ENCODE data around the gene CDK4.

The CDK4 gene

DNA sequence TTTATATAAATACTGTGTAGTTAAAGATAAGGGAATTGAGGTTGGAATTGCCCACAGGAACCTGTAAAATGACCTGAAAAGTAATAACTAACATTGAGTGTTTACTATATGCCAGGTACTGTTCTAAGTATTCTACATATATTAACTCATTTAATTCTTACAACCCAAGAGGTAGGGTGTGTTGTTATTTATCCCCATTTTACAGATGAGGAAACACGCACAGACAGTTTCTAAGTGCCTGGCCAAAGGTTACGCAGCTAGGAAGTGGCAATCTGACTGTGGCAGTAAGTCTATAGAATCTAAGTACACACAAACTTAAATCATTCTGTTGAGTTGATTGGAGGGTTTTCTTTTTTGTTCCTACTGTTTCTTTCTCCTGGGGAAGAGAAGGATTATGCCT, 8.3 kb downstream of the CDK4 start:
- Histone ChIP-seq H4K20me1 (ENCODE audit: insufficient read depth, low read length) (no peaks in the 10 kb centered on the region), H3K9me3 (ENCODE audit: low read length) (no peaks in the 10 kb centered on the region), H2AFZ (ENCODE audit: low read length) (peak overlapping the region; percentile 5; the same call in 1 of the 2 replicates), H3K79me2 (ENCODE audit: insufficient read depth, low read length) (no peaks in the 10 kb centered on the region), H3K27me3 (ENCODE audit: insufficient read depth, low read length) (no peaks in the 10 kb centered on the region), H3F3A (ENCODE audit: insufficient read depth, low read length) (no peaks in the 10 kb centered on the region; the same call in 1 of the 2 replicates), H3K36me3 (ENCODE audit: insufficient read depth, low read length) (peaks cover 28% of the 10 kb centered on the region), H3K4me1 (ENCODE audit: insufficient read depth, low read length, severe bottlenecking) (peaks cover 57% of the 10 kb centered on the region), H3K4me3 (ENCODE audit: low read depth, low read length, poor library complexity, severe bottlenecking) (peak overlapping the region; percentile 72), H3K27ac (ENCODE audit: low read depth, low read length, poor library complexity, severe bottlenecking) (peak overlapping the region; percentile 64), H3K9me2 (ENCODE audit: low read depth, low read length) (no peaks in the 10 kb centered on the region), H3K4me2 (ENCODE audit: low read length) (peak overlapping the region; percentile 79), H3K9ac (ENCODE audit: low read length) (peak overlapping the region; percentile 83)
- TF ChIP-seq, protein P1, sequence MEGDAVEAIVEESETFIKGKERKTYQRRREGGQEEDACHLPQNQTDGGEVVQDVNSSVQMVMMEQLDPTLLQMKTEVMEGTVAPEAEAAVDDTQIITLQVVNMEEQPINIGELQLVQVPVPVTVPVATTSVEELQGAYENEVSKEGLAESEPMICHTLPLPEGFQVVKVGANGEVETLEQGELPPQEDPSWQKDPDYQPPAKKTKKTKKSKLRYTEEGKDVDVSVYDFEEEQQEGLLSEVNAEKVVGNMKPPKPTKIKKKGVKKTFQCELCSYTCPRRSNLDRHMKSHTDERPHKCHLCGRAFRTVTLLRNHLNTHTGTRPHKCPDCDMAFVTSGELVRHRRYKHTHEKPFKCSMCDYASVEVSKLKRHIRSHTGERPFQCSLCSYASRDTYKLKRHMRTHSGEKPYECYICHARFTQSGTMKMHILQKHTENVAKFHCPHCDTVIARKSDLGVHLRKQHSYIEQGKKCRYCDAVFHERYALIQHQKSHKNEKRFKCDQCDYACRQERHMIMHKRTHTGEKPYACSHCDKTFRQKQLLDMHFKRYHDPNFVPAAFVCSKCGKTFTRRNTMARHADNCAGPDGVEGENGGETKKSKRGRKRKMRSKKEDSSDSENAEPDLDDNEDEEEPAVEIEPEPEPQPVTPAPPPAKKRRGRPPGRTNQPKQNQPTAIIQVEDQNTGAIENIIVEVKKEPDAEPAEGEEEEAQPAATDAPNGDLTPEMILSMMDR (IDR thresholded peaks at IDR 0.05; ENCODE audit: low read length) = no peak
- TF ChIP-seq EZH2 (IDR thresholded peaks at IDR 0.05; ENCODE audit: borderline replicate concordance, low read length) = no peak

DNA sequence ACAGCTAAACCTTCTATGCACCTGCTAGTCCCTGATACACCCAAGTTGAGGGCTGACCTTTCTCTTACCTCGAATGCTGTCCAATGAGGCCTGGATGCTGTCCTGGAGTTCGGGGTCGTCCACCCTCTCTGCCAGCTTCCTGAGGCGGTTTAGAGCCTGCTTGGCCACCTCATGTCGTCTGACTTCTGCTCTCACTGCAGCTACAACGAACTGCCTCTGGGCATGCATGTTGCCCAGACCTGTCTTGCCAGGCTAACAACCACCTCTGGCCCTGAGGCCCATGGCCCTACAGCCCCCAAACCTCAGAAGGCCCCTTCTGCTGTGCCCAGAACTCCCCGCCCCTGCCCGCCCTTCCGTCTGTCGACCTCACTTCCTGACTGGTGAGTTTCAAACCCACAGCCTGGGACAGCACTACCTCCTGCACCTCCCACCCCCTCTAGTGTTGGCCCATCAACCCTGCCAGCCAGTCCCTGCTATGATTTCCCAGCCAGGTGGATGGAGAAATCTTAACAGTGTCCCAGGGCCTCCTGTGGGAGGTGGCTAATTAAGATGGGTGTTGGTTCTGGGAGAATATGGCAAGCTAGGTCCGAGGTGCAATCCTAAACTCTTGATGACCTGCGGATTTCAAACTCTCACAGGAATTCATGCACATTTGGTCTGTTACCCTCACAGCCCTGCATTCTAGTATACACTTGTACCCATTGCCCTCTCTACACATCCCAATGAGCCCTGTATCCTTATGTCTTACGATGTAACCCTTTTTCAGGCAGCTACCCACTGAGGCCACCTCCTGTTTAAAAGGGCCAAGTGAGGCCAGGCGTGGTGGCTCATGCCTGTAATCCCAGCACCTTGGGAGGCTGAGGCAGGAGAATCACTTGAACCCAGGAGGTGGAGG, 10.0 kb downstream of the CDK4 start:
- Histone ChIP-seq H3K27me3 (ENCODE audit: insufficient read depth, low read length) (no peaks in the 10 kb centered on the region), H2AFZ (ENCODE audit: low read length) (no peak overlapping the region)

DNA sequence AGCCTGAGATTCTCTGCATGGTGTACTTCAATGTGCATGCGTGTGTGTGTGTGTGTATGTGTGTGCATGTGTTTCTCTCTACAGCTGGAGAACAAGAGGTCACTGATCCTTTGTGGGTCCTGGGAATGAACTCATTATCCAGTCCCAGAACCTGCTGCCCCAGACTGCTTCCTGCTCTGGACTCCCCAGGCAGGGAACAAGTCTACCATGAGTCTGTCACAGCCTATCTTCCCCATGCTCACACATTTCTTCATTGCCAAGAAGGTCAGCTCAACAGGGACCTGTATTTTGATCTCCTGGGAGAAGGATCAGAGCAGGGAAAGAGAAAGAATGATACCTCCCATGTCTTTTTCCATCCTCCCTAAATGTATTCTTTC, 10.7 kb downstream of the CDK4 start:
- H3K27ac ChIP-seq (ENCODE audit: low read depth, low read length, poor library complexity, severe bottlenecking) = peak overlapping the region; percentile 56
- no peaks in the 10 kb centered on the region for H3K9me2 ChIP-seq (ENCODE audit: low read depth, low read length)
- no peaks in the 10 kb centered on the region; the same call in 1 of the 2 replicates for H3F3A ChIP-seq (ENCODE audit: insufficient read depth, low read length)
- H3K4me3 ChIP-seq (ENCODE audit: low read depth, low read length, poor library complexity, severe bottlenecking) = peak overlapping the region; percentile 74
- H3K79me2 ChIP-seq (ENCODE audit: insufficient read depth, low read length) = no peaks in the 10 kb centered on the region
- H3K27me3 ChIP-seq (ENCODE audit: insufficient read depth, low read length) = no peaks in the 10 kb centered on the region
- H4K20me1 ChIP-seq (ENCODE audit: insufficient read depth, low read length) = no peaks in the 10 kb centered on the region
- peaks cover 57% of the 10 kb centered on the region for H3K4me1 ChIP-seq (ENCODE audit: insufficient read depth, low read length, severe bottlenecking)
- peak overlapping the region; percentile 71 for H3K9ac ChIP-seq (ENCODE audit: low read length)
- TF ChIP-seq, protein P1 (IDR thresholded peaks at IDR 0.05; ENCODE audit: low read length) = no peak
- no peak for TF ChIP-seq EZH2 (IDR thresholded peaks at IDR 0.05; ENCODE audit: borderline replicate concordance, low read length)
- H3K36me3 ChIP-seq (ENCODE audit: insufficient read depth, low read length) = peaks cover 4% of the 10 kb centered on the region; the same call in 1 of the 2 replicates
- no peaks in the 10 kb centered on the region for H3K9me3 ChIP-seq (ENCODE audit: low read length)
- no peak overlapping the region for H2AFZ ChIP-seq (ENCODE audit: low read length)
- peak overlapping the region; percentile 82 for H3K4me2 ChIP-seq (ENCODE audit: low read length)

More for the DNA sequence above, 10.0 kb downstream of the CDK4 start:
- no peaks in the 10 kb centered on the region for H3K79me2 ChIP-seq (ENCODE audit: insufficient read depth, low read length)
- peaks cover 57% of the 10 kb centered on the region for H3K4me1 ChIP-seq (ENCODE audit: insufficient read depth, low read length, severe bottlenecking)
- peaks cover 11% of the 10 kb centered on the region for H3K36me3 ChIP-seq (ENCODE audit: insufficient read depth, low read length)
- peak overlapping the region; percentile 56 for H3K27ac ChIP-seq (ENCODE audit: low read depth, low read length, poor library complexity, severe bottlenecking)
- H3K9me3 ChIP-seq (ENCODE audit: low read length) = no peaks in the 10 kb centered on the region
- no peaks in the 10 kb centered on the region for H3K9me2 ChIP-seq (ENCODE audit: low read depth, low read length)
- H3K4me2 ChIP-seq (ENCODE audit: low read length) = peak overlapping the region; percentile 82
- H3F3A ChIP-seq (ENCODE audit: insufficient read depth, low read length) = no peaks in the 10 kb centered on the region; the same call in 1 of the 2 replicates
- peak overlapping the region; percentile 71 for H3K9ac ChIP-seq (ENCODE audit: low read length)
- H4K20me1 ChIP-seq (ENCODE audit: insufficient read depth, low read length) = no peaks in the 10 kb centered on the region
- TF ChIP-seq, protein P1 (IDR thresholded peaks at IDR 0.05; ENCODE audit: low read length) = peak; percentile 60
- no peak for TF ChIP-seq EZH2 (IDR thresholded peaks at IDR 0.05; ENCODE audit: borderline replicate concordance, low read length)
- H3K4me3 ChIP-seq (ENCODE audit: low read depth, low read length, poor library complexity, severe bottlenecking) = peak overlapping the region; percentile 74
